ENCODE measurements around the gene AVEN. TPM values are rescaled to one million over a fixed set of nuclear protein-coding genes. Genes with fewer than 3 reads are reported as not detected.
A peak's percentile ranks its signal among the peaks of the same experiment; 100 is the strongest.

Gene AVEN
- total and polyA plus RNA-seq, 2 of the 13 experiments (the other 11 are each of a cell fraction or from before 2014, with no cell fraction given) = 4.4 to 17.5 TPM

DNA sequence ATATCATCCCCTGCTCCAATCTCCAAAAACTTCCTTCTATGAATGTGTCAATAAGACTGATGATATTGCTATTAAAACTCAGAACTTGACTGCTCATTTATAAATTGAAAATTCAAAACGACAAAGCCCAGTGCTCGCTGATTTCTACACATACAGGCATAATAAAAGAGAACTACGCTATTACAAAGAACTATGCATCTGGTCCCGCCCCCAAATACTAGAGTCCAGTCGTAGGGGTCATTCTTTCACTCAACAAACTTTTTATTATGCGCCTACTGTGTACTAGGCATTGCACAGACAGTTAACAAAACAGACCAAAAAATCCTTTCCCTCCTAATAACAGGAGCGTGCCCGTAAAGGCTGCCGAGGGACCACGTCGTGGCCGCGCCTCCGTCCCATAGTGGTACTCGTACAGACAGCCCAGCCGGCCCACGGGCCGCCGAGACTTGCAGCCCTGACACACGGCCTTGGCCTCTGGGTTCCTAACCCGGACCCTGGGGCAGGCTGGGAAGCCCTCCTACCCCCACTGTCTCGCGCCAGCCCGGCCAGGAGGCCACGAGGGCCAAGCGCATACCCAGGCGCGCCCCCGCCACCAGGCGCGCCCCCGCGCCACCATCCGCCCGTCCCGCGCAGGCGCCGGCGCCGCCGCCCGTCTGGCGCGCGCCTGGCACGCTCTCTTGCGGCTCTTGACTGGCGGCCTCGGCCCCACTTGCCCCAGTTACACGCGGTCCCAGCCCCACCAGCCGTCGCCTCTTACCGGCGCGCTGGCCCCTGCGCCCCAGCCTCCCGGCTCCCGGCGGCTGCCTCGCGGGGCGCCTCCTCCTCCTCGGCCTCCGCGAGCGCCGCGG lies 757 bp downstream of the AVEN start (continued):
- TF ChIP-seq ZNF558 (CRISPR knock-in tag; IDR thresholded peaks at IDR 0.05; ENCODE audit: borderline replicate concordance) = 0 out of 2 replicates have a peak, but pooled peaks have one; percentile 11
- TF ChIP-seq, protein P1, sequence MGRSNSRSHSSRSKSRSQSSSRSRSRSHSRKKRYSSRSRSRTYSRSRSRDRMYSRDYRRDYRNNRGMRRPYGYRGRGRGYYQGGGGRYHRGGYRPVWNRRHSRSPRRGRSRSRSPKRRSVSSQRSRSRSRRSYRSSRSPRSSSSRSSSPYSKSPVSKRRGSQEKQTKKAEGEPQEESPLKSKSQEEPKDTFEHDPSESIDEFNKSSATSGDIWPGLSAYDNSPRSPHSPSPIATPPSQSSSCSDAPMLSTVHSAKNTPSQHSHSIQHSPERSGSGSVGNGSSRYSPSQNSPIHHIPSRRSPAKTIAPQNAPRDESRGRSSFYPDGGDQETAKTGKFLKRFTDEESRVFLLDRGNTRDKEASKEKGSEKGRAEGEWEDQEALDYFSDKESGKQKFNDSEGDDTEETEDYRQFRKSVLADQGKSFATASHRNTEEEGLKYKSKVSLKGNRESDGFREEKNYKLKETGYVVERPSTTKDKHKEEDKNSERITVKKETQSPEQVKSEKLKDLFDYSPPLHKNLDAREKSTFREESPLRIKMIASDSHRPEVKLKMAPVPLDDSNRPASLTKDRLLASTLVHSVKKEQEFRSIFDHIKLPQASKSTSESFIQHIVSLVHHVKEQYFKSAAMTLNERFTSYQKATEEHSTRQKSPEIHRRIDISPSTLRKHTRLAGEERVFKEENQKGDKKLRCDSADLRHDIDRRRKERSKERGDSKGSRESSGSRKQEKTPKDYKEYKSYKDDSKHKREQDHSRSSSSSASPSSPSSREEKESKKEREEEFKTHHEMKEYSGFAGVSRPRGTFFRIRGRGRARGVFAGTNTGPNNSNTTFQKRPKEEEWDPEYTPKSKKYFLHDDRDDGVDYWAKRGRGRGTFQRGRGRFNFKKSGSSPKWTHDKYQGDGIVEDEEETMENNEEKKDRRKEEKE (IDR thresholded peaks at IDR 0.05) = no peak
- no peak for TF ChIP-seq EEA1 (CRISPR knock-in tag; IDR thresholded peaks at IDR 0.05; ENCODE audit: borderline replicate concordance)
- TF ChIP-seq U2AF2 (IDR thresholded peaks at IDR 0.05; ENCODE audit: low read depth, low read length) = no peak
- no peak; the same call in 1 of the 2 replicates for TF ChIP-seq KLF6 (CRISPR knock-in tag; IDR thresholded peaks at IDR 0.05)
- TF ChIP-seq NR2C2 (CRISPR knock-in tag; IDR thresholded peaks at IDR 0.05; ENCODE audit: borderline replicate concordance) = peak; percentile 58; the same call in 1 of the 2 replicates
- TF ChIP-seq, protein P2, sequence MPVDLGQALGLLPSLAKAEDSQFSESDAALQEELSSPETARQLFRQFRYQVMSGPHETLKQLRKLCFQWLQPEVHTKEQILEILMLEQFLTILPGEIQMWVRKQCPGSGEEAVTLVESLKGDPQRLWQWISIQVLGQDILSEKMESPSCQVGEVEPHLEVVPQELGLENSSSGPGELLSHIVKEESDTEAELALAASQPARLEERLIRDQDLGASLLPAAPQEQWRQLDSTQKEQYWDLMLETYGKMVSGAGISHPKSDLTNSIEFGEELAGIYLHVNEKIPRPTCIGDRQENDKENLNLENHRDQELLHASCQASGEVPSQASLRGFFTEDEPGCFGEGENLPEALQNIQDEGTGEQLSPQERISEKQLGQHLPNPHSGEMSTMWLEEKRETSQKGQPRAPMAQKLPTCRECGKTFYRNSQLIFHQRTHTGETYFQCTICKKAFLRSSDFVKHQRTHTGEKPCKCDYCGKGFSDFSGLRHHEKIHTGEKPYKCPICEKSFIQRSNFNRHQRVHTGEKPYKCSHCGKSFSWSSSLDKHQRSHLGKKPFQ (CRISPR knock-in tag; IDR thresholded peaks at IDR 0.05; ENCODE audit: insufficient replicate concordance) = peak; percentile 38
- TF ChIP-seq, protein P3, sequence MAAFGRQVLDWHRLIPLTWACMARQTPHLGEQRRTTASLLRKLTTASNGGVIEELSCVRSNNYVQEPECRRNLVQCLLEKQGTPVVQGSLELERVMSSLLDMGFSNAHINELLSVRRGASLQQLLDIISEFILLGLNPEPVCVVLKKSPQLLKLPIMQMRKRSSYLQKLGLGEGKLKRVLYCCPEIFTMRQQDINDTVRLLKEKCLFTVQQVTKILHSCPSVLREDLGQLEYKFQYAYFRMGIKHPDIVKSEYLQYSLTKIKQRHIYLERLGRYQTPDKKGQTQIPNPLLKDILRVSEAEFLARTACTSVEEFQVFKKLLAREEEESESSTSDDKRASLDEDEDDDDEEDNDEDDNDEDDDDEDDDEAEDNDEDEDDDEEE (CRISPR knock-in tag; IDR thresholded peaks at IDR 0.05) = 0 out of 2 replicates have a peak, but pooled peaks have one; percentile 36
- TF ChIP-seq RBFOX2 (IDR thresholded peaks at IDR 0.05; ENCODE audit: low read depth, low read length) = peak; percentile 94
- TF ChIP-seq SIX4 (CRISPR knock-in tag; IDR thresholded peaks at IDR 0.05) = no peak
- 0 out of 2 replicates have a peak, but pooled peaks have one; percentile 31 for TF ChIP-seq ZSCAN9 (CRISPR knock-in tag; IDR thresholded peaks at IDR 0.05; ENCODE audit: borderline replicate concordance)
- TF ChIP-seq, protein P4, sequence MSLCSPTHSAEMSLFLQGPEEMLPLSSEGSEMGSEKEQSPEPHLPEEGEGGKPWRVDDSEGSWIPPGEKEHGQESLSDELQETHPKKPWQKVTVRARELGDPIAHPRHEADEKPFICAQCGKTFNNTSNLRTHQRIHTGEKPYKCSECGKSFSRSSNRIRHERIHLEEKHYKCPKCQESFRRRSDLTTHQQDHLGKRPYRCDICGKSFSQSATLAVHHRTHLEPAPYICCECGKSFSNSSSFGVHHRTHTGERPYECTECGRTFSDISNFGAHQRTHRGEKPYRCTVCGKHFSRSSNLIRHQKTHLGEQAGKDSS (CRISPR knock-in tag; IDR thresholded peaks at IDR 0.05; ENCODE audit: borderline replicate concordance, low read depth) = peak; percentile 62; the same call in 1 of the 2 replicates
- TF ChIP-seq, protein P5, sequence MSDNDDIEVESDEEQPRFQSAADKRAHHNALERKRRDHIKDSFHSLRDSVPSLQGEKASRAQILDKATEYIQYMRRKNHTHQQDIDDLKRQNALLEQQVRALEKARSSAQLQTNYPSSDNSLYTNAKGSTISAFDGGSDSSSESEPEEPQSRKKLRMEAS (IDR thresholded peaks at IDR 0.05) = peak; percentile 91
- 0 out of 2 replicates have a peak, but pooled peaks have one; percentile 37 for TF ChIP-seq KLF11 (CRISPR knock-in tag; IDR thresholded peaks at IDR 0.05)
- TF ChIP-seq ELF4 (CRISPR knock-in tag; IDR thresholded peaks at IDR 0.05; ENCODE audit: borderline replicate concordance) = no peak
- TF ChIP-seq ZNF333 (CRISPR knock-in tag; IDR thresholded peaks at IDR 0.05; ENCODE audit: borderline replicate concordance) = no peak
- 0 out of 2 replicates have a peak, but pooled peaks have one; percentile 40 for TF ChIP-seq POGZ (CRISPR knock-in tag; IDR thresholded peaks at IDR 0.05)
- TF ChIP-seq, protein P6, sequence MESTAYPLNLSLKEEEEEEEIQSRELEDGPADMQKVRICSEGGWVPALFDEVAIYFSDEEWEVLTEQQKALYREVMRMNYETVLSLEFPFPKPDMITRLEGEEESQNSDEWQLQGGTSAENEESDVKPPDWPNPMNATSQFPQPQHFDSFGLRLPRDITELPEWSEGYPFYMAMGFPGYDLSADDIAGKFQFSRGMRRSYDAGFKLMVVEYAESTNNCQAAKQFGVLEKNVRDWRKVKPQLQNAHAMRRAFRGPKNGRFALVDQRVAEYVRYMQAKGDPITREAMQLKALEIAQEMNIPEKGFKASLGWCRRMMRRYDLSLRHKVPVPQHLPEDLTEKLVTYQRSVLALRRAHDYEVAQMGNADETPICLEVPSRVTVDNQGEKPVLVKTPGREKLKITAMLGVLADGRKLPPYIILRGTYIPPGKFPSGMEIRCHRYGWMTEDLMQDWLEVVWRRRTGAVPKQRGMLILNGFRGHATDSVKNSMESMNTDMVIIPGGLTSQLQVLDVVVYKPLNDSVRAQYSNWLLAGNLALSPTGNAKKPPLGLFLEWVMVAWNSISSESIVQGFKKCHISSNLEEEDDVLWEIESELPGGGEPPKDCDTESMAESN (CRISPR knock-in tag; conservative IDR thresholded peaks at IDR 0.05) = no peak; the same call in 1 of the 2 replicates
- peak; percentile 49; the same call in 1 of the 2 replicates for TF ChIP-seq ZFP90 (CRISPR knock-in tag; IDR thresholded peaks at IDR 0.05; ENCODE audit: borderline replicate concordance)
- TF ChIP-seq SAP130 (CRISPR knock-in tag; IDR thresholded peaks at IDR 0.05; ENCODE audit: low read depth) = peak; percentile 49

Data from HepG2 (cell line).